D721Med (cell line): ENCODE data around the gene OPN1SW.

Source experiments
- DNase-seq: peaks from one replicate; pipeline ENCODE4 v3.0.0; 2011; ENCODE audit warnings: low spot score; ENCODE audit not compliant: insufficient read length
- FAIRE-seq: peaks from 2 replicates; lab custom pipeline; 2011; peaks lifted over from hg19 to GRCh38; lab: Jason Lieb, UNC
- TF ChIP-seq, protein P1 (sequence below): IDR thresholded peaks from 2 replicates; pipeline ENCODE4 v1.5.1; 2012; ENCODE audit warnings: mild to moderate bottlenecking, control low read depth; ENCODE audit not compliant: insufficient read depth; ENCODE audit errors: missing control alignments

Gene OPN1SW

GRCh38 chr7:128726737-128727072 is 48.9 kb downstream of the OPN1SW start:
- DNase-seq (no peak), FAIRE-seq (no peak)
- TF ChIP-seq, protein P1, sequence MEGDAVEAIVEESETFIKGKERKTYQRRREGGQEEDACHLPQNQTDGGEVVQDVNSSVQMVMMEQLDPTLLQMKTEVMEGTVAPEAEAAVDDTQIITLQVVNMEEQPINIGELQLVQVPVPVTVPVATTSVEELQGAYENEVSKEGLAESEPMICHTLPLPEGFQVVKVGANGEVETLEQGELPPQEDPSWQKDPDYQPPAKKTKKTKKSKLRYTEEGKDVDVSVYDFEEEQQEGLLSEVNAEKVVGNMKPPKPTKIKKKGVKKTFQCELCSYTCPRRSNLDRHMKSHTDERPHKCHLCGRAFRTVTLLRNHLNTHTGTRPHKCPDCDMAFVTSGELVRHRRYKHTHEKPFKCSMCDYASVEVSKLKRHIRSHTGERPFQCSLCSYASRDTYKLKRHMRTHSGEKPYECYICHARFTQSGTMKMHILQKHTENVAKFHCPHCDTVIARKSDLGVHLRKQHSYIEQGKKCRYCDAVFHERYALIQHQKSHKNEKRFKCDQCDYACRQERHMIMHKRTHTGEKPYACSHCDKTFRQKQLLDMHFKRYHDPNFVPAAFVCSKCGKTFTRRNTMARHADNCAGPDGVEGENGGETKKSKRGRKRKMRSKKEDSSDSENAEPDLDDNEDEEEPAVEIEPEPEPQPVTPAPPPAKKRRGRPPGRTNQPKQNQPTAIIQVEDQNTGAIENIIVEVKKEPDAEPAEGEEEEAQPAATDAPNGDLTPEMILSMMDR, result no peak

DNA sequence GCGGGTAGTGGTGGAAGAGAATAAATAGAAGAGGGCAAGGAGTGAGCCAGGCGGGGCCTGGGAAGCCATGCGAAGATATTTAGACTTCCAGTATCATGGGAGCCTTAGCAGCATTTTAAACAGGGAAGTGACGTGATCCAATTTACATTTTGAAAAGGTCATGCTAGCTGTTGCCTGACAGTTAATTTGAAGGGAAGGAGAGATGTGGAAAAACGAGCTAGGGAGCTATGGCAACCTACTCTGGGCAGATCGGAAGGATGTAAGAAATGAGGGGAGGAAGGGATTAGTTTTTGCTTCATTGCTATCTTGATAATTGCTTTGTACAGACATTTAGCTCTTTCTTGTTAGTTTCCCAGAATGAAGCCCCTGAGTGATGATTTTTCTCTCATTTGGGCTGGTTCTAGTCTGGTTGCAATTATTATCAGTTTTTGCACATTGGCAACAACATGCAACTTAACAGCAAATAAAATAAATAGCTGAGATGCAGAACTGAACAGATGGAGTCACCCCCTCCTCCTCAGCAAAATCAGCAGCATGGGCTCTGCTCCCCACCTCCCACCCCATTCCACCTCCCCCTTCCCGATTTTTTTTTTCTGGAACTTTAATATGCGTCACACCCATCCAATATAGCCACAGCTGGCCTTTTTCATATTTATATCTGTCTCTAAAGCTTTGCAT is 49.4 kb downstream of the OPN1SW start:
- DNase-seq, result no peak
- FAIRE-seq, result no peak
- TF ChIP-seq, protein P1, result no peak

DNA sequence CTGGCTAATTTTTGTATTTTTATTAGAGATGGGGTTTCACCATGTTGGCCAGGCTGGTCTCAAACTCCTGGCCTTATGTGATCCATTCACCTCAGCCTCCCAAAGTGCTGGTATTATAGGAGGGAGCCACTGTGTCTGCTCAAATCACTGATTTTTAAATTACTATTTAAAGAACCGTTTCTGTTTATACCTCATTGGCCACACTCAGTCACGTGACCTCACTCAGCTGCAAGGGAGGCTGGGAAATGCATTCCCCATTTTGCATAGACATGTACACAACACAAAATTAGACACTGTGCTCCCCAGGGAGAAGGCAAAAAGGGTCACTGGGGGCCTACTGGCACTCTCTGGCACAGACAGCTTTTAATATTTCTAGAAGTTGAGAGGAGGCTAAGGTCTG is 50.1 kb downstream of the OPN1SW start:
- FAIRE-seq (no peak), DNase-seq (no peak)
- TF ChIP-seq, protein P1, result no peak

DNA sequence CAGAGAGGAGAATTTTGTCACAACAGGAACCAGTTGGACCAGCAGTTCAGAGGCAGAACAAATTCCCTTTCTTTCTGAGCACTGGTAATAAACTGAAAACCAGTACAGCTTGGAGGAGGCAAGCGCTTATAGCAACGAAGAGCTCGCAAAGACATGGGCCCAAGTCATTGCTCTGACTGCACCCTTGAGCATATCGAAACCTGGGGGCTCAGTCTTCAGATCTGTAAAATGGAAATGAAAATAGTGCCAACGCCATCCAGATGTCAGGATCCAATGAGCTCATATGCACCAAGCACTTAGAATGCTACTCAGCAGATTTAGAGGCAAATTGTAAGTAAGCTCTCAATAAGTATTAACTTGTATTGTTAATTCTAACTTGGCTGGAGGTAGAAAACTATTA is 50.9 kb downstream of the OPN1SW start:
- TF ChIP-seq, protein P1, result no peak
- FAIRE-seq (no peak), DNase-seq (no peak)
